Activated CD4-positive, alpha-beta T cell treated with anti-CD3 and anti-CD28 coated beads, Interleukin-2, Interleukin-6, amounts not matched to agents 100 ng/mL and 50 ng/mL, durations not matched to agents 16 hours and 8 hours (primary cell): ENCODE data around the gene KRT20.
"Not testable (repeated sequence)": the region's sequence is repeated elsewhere in the genome, so short reads cannot be mapped to it uniquely, and the experiment has no call there.

Source experiments
- DNase-seq: peaks from one replicate; pipeline ENCODE4 v3.0.0-alpha.2; 2020

Gene KRT20

DNA sequence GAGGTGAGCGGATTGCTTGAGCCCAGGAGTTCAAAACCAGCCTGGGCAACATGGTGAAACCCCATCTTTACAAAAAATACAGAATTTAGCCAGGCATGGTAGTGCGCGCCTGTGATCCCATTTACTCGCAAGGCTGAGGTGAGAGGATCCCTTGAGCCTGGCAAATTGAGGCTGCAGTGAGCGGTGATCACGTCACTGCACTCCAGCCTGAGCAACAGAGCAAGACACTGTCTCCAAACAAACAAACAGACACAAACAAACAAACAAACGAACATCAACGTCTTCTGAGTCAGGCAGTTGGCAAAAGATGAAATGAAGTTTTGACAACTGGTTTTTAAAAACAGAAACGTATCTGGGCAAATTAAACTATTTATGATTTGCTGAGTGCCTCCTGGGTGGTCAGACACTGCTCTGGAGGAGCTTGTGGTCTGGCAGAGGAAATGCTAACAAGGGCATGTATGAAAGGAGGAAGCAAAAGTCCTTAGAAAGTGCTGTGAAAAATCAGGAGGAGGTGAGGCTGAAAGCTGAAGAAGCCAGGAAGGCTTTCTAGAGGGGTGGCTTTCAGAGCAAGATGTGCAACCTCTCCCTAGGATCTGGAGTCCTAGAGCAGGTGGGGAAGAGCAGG, 10.2 kb upstream of the KRT20 start:
- no peak for DNase-seq

DNA sequence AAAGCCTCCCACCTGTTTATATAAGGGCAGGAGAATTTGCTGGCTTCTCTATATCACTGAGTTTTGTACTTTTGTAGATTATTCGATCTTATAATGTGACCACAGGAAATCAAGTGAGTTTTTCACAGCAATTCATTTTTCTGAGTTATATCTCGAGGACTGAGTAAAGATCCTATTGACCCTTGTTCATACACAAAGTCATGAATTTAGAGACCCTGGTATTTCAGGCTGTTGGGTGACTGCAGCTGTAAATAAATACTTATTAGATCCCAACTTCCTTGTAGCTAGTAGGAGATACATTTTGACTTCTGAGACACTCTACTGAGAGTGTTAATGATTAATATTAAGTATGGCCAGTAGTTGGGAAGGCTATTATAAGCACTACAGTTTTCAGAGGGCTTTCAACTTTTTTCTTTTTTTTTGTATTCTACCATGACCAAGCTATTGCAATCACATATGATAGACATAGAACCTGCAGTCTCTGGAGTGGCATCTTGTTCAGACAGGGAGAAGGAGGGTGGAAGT, 3.2 kb upstream of the KRT20 start:
- DNase-seq: no peak

DNA sequence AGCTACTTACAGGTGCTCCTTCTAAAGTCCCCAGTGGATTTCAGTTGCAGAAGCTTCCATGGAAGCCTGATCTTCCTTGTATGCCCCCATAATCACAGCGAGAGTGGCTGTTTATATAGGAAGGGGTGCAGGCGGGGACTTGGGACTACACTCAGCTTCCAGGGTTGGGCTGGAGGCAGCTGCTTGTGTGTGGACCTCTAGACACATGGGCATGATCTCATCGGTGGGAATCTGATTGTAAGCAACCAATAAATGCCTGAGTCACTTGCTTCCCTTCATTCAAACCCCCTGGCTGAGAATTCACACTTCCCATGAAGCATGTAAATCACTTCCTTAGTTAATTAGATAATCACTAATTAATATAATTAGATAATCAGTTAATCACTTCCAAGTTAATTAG, 1.0 kb upstream of the KRT20 start:
- no peak for DNase-seq

DNA sequence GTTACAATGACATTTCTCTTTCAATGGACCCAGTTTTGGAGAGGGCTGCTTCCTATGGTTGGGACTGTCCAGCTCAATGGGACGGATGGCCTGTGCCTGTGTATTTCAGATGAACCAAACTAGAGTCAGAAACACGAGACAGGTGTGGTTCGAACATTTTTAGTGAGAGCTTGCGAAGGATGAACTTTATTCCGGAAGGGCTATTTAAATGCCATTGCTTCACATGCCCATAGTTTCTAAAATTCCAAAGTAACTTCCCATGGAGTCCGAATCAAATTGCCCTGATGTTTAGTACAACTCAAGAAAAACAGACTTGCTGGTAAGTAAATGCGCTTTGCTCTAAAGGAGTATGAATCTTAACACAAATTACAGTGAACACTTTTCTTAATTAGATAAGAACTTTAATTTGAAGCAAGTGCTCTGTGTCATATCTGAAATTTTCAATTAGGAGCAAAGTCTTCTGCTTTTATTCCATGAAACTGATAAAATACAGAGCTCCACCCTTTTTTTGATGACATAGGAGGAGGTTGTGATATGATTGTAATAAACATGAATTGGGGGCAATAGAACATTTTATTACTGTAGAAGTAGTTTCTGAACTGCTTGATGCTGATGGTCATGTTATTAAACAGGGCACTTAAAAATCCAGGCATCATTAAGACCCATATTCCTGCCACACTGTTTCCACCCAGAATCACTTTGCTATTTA, 1.3 kb downstream of the KRT20 start:
- no peak for DNase-seq

DNA sequence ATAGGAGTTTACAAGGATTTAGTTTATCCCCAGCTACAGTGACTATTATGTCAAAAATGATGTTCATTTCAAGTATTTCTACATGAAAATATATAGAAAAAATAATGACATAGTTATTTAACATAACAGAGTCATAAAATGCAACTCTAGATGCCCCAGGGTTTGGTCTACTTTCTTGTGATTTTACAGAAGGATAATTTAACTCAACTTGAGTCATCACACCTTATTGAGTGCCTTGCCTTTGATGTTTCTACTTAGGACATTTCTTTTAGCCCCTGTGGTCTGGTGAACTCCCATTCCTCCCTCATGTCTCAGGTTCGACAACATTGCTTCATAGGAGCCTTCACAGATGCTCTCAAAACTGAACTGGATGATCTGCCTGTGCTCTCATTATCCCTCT, 2.0 kb downstream of the KRT20 start:
- DNase-seq: no peak

DNA sequence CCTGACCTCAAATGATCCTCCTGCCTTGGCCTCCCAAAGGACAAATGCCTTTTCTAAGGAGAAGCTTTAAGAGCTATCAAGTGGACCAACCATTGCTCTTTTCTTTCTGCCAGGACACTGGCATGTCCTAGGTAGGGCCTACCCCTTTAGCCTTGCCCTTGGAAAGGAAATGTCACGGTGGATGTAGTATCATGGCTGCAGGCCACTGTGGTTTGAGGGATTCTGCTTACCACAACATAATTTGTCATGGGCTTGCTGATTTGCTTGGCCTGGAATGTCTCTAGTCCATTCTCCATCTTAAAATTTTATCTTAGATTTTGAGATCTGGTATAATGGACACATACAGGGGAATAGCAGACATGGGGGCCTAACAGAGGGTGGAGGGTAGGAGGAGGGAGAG, 6.0 kb downstream of the KRT20 start:
- no peak for DNase-seq

DNA sequence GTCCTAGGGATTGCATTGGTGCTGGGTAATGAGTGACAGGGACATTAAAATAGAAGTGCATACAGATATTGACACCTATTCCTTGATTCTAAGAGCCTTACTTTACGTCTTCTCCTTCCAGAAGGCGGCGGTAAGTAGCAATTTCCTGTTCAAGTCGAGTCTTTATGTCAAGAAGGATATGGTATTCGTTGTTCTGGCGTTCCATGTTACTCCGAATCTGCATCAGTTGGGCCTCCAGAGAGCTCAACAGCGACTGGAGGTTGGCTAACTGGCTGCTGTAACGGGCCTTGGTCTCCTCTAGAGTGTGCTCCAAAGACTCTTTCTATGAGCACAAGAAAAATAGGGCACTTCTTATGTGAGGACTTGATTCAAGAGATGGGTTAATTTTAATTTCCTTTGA, 7.0 kb downstream of the KRT20 start:
- DNase-seq: no peak

DNA sequence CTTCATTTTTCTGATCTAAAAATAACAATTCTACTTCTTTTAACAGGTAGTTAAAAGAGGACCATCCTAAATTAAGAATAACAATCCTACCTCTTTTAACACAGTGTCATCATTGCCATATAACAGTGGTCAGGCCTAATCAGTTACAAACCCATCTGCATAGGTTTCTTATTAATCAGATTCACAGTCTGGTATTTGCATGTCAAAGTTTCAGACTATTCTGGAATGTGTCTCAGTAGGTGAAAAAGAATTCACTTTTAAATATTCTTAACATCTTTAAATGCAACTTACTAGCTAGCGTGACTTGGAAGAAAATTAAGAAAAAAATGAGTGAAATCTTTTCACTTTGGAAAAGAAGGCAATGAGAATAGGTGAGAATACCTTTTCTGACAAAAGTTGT, 11.2 kb downstream of the KRT20 start:
- no peak for DNase-seq

DNA sequence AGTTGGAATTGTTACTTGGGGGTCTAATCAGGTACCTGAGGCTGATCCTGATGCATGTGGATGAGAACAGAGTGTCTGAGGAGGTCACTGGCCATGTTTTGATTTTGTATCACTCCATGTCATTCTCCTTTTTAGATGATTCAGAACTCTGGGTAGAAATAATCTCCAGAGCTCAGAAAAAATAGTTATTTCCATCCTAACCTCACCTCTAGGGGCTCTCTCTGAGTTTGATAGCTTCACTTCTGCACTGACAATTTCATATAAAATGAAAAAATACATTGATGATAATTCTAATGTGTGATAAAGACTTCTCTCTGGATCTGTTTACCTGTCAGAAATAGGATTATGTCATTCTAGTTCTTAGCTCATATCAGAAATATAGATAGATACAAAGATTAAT, 11.8 kb downstream of the KRT20 start:
- no peak for DNase-seq

DNA sequence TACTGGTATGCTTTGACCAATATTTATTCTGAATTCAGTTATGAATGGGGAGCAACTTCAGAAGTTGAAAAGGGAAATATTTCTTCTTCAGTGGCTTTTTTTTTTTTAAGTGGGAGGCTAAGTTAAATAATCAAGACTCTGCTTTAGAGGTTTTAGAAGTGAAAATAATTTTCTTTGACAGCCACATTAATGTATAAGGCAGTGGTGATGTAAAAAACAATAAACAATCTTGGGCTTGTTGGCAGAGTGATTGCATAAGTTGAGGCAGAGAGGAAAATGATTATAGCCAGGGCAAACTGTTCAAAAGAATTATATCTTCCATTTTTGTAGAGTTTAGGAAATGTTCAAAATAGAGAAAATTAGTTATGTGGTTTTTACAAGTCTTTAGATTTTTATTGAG, 12.6 kb downstream of the KRT20 start:
- no peak for DNase-seq

DNA sequence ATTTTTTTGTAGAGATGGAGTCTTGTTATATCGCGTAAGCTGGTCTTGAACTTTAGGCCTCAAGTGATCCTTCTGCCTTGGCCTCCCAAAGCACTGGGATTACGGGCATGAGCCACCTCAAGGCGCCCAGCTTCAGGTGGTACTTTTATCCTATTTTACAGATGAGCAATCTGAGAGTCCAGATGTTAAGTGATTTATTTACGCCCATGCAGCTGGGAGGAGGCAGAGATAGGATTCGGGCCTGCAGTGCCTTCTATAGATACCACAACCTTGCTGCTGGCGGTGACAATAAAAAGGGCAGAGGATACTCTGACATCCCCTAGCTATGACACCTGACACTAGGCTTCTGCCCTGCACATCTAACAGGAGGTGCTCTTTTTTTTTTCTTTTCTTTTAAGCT, 13.7 kb downstream of the KRT20 start:
- no peak for DNase-seq

DNA sequence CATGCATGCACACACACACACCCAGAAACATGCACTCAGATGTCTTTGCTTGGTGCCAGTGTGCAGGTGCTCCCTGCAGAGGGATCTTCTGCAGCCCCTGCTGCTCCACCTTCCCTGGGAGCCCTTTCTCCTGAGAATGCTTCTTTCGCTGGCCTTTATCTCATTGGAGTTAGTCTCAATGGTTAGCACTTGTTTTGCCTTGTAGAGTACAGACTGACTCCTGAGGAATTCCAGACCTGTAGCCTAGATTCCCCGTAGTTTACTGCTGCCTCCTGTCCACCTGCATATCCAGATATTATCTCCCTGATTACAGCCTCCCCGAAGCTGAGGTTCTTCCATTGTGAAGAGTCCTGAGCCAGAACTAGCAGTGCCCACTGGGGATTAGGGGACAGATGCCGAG, 14.9 kb downstream of the KRT20 start:
- no peak for DNase-seq

DNA sequence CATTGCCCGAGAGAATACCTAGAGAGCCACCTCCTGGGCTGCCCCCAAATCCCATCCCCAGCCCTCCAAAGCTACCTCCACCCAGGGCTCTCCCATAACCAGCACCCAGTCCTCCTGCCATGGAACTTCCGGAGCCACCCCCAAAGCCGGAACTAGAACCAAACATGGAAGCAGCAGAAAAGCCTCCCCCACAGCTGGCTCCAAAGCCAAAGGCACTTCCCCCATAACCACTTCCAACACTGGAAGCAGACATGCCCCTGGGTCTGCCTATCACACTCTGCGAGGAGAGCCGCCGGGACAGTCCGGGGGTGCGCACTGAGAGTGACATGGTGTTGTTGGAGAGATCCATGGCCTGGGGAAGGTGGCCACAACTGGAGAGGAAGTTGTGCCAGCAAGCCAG, 18.2 kb downstream of the KRT20 start, which contains the start of gene KRT12:
Gene KRT12, minus strand, starts transcription at position 386 of the 400 bp plus-strand sequence. Its CDS starts 37 bp downstream, at position 349.
- DNase-seq: no peak

DNA sequence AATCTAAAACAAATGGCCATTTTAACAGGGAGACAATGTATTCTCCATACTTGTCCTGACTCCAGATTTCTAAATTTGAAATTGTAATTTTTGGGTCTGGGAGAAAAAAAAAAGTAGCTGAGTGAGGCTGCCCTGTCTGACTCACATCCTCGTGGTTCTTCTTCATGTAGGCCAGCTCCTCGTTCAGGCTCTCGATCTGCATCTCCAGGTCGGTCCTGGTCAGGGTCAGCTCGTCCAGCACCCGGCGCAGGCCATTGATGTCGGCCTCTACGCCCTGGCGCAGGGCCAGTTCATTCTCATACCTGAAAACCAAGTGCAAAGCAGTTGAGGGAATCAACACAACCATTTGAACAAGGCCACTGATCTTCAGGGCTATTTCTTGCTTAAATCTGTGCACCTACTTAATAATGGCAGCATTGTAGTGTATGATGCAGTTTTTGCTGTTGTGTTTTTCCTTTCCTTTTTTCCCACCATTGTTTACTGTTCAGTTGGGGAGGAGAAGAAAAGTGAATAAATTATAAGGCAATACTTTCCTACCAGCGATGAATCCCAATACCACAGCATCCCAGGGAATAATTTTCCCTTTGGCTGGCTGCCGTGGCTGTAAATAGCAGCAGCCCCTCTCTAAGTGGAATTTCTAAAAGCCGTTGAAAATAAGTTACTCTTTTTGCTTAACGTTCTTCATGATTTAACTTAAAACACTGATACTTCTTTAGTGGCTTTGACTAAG, 20.2 kb downstream of the KRT20 start:
- no peak for DNase-seq

DNA sequence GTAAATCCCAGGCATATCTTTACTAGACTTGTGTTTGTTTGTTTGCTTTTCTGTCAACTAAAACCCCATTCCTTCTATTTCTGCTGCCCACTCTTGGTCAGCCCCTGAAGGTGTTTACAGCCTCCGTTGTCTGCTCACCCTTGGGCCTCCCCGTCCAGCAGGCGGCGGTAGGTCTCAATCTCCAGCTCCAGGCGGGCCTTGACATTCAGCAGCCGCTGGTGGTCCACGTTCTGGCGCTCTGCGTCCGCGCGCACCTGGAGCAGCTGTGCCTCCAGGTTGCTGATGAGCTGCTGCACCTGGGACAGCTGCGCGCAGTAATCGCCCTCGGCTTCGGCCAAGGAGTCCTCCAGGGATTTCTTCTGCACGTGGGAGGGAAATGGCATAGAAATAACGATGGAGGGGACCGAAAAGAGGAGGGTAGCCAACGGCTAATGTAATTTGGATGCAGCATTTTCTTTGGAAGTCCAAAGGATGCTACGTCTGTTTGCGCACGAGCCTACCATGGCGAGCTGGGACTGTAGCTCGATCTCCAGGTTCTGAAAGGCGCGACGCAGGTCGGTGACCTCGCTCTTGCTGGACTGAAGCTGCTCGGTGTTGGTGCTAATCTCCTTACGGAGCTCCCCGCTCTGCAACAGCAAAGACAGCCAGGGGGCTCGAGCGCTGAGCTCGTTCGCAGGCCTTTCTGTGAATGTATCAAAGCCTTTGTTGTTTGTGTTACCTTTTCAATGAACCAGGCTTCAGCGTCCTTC, 21.9 kb downstream of the KRT20 start:
- peak; percentile 8 for DNase-seq

DNA sequence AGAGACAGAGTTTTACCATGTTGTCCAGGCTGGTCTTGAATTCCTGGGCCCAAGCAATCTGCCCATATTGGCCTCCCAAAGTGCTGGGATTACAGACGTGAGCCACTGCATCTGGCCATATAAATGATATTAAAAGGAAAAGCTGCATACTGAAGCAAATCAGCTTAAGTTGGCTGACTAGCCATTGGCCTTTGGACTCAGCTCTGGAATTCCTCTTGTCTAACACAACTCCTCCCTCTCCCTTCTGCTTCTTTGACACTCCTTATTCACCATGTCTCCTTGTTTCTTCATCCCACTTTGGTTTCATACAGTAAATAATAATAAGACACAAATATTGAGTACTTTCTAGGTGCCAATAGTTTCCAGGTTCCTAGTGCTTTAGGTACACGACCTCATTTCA, 25.5 kb downstream of the KRT20 start:
- DNase-seq: no peak

DNA sequence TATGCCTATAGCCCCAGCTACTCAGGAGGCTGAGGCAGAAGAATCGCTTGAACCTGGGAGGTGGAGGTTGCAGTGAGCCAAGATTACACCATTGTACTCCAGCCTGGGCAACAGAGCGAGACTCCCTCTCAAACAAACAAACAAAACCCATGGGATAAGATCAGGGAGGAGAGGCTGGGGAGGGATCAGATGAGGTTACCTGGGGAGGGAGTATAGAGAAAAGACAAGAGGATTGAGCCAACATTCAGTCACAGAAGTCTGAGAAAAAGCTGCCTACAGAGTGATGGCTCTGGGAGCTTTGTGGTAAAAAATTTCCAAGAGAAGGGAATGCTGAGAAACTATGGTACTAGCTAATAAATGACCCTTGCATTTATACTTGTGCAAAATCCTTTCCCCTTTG, 26.4 kb downstream of the KRT20 start:
- DNase-seq: not testable (repeated sequence)

DNA sequence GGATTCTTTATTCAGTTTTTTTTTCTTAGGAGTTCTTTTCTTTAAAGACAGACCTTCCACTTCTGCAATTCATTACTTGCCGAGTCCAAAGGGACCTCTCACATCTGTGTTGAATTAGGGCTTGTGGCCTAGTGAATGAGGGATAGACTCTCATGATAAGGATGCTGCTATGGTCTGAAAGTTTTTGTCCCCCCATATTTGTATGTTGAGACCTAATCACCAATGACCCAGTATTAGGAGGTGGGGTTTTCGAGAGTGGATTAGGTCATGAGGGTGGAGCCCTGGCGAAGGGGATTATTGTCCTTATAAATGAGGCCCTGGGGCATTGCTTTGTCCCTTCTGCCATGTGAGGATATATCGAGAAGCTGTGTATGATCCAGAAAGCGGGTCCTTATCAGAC, 27.5 kb downstream of the KRT20 start:
- no peak for DNase-seq

DNA sequence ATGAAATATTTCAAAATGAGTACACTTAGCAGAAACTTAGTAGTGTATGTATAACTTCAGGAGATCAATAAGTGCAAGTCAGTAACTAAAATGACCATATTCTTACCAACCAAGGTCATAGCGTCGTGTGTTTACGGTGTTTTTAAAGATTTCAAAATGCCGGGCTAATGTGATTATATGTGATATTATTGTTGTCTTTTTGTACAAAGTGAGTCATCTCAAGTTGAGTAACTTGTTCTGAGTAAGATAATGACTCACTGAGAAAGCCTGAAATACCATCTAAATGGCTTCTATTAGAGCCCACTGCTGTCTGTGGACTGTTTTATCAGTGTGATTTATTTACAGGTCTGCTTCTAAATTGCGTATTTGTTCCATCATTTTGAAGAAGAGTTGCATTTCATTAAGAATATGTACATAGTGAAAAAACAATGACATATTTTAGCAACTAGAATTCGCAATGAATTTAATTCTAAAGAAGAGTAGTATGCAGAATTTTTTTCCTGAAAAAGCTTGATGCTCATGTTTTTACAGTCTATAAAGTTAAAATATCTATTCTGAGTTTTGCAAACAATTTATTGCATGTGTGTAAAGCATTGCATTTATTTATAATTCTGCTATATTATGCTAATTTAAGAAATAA, 30.7 kb downstream of the KRT20 start:
- peak; percentile 6 for DNase-seq

DNA sequence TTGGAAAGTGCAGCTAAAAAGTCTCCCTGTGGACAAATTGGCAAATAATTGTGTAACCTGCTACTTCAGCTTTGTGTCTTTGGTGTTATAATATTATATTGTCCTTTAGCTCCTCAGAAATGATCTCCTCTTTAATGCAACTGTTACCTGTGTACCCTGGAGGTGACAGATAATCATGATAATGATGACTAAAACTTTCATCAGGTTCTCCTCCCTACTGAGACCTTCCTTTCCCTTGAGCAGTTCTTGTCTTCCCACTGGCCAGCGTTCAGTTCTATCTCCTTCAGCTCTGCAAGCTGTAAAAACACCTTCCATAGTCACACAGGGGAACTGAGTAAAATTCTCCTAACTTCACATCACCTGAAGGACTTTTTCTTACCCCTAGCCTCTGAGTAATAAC, 32.7 kb downstream of the KRT20 start:
- DNase-seq: no peak

DNA sequence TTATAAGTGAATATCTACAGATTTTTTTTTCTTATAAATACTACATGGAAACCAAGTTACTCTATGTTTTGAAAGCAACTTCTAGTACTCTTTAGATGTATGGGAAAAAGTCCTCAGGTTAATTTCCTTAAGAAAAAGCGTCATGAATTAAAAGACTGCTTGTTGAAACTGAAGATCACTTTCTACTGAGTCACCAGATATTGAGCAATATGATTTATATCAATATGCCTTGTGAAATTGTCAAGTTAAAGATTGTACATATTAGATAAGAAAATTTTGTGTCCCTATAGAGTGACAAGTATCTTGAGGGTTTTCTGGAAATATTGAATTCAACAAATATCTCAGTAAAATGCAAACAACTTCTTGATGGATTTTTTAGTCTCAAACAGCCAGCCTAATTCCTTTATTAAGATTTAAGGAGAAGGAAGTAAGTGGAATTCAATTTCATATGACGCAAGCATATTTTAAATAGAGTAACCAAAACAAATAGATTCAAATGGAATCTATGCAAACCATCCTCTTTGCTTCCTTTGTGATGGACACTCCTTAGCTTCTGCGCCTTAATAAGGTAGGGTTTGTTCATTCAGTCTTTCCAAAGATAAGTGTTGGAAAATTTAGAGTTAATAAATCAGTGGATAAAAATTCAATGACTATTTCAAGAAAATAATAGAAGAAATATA, 34.6 kb downstream of the KRT20 start:
- DNase-seq: no peak

DNA sequence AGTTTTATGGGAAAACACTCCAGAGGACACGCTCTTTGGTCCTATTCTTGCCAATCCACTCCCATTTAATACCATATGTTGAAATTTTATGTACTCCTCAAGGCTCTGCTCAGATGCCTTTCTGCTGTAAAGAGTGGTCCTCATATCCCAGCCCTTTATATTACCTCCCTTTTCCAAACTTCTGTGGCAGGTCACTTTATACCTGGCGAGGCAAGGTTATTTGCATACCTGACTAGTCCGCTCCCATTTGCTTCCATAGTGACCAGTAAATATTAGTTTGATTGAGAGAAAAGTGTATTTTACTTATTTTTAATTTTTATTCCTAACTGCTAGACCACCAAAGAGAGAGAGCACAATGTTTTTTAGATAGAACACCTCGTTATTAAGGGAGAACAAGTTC, 35.3 kb downstream of the KRT20 start:
- no peak for DNase-seq
